SU-DHL-6 (cell line): ENCODE data around the gene USF1.

ENCODE experiments used
- EZH2phosphoT487 ChIP-seq: fragments of 200-600 bp; sonication (generic), shearing (Covaris generic); conservative IDR thresholded peaks from 2 replicates; pipeline ENCODE4 v1.6.1; 2018; ENCODE audit warnings: mild to moderate bottlenecking, antibody characterized with exemption, low read length, moderate library complexity, mixed read lengths
- TF ChIP-seq, protein P1 (sequence below): fragments of 200-600 bp; sonication (generic); IDR thresholded peaks from one replicate; pipeline ENCODE4 v1.5.1; 2017; ENCODE audit warnings: antibody characterized with exemption, mild to moderate bottlenecking, low read length, moderate library complexity; ENCODE audit not compliant: insufficient read depth, poor library complexity, severe bottlenecking

DNA sequence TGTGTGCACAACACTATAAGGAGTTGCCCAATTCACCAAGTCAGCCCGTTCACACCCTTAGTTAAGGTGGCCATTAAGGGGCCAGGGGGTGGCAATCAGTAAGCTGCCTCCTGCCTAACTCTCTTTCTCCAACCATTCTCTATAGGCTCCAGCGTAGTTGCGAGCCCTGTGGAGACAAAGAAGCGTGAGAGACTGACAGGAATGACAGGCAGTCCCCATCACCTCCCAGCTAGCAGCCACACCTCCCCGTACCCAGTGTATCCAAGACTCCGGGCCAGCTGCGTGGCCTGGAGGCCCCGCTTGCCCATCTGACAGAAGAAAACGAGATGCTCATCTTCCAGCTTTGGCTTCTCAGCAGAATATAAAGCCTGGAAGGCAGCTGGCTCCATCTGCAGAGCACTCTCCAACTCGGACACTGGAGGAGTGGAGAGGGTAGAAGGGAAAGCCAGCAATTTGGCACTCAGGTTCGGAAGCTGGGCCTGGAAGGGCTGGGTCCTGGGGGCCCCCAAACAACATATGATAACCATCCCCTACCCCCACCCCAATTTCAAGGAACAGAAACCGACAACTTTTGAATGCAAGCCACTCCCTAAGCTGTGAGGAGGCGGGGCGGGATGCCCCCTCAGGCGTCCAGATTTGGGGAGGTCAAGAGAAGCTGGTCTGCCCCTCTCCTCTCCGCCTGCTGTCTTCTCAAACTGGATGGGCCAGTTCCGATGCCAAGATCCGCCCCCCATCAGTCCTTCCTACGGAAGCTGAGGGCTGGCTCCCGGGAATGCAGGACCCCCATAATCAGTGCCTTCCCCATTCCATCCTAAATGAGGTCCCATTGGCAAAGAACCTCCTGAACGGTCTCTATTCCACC, 7.9 kb downstream of the USF1 start:
- TF ChIP-seq, protein P1, sequence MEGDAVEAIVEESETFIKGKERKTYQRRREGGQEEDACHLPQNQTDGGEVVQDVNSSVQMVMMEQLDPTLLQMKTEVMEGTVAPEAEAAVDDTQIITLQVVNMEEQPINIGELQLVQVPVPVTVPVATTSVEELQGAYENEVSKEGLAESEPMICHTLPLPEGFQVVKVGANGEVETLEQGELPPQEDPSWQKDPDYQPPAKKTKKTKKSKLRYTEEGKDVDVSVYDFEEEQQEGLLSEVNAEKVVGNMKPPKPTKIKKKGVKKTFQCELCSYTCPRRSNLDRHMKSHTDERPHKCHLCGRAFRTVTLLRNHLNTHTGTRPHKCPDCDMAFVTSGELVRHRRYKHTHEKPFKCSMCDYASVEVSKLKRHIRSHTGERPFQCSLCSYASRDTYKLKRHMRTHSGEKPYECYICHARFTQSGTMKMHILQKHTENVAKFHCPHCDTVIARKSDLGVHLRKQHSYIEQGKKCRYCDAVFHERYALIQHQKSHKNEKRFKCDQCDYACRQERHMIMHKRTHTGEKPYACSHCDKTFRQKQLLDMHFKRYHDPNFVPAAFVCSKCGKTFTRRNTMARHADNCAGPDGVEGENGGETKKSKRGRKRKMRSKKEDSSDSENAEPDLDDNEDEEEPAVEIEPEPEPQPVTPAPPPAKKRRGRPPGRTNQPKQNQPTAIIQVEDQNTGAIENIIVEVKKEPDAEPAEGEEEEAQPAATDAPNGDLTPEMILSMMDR = no peak
- TF ChIP-seq EZH2phosphoT487 = no peak
